Measurements from ENCODE around the gene PEX16.
A peak's percentile ranks its signal among the peaks of the same experiment; 100 is the strongest.
"Not testable (repeated sequence)": the region's sequence is repeated elsewhere in the genome, so short reads cannot be mapped to it uniquely, and the experiment has no call there.

The PEX16 gene

DNA sequence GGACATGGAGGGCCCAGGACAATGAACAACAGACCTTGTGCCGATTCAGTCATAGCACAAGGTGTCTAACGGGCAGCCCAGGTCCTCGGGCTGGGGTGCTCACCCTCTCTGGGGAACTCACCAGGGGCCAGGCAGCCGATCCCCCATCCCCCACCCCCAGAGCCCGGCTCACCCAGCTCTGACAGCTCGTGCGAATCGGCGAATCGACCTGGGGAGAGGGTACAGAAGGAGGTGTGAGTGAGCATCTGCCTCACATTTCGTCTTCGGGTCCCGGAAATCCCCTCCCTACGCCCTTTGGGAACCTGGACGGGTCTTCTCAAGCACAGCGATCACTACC lies 423 bp downstream of the PEX16 start:
- no peak for DNase-seq

DNA sequence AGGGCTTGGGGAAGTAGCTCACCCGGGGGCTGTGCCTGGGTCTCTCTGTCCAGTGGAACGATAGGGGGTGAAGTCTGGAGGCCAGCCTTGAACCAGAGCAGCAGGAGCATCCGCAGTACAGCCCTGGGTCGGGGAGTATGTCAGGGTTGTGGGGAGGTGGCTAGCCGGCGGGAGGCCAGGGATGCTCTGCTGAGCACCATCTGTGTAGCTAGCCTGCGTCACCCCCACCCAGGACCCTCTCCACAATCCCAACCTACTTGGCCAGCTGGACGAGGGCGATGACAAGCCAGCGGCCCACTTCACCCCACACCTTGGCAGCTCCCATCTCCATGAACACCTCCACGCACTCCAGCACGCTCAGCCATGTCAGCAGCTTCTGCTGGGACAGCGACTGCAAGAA lies 2.2 kb downstream of the PEX16 start:
- no peak for DNase-seq

DNA sequence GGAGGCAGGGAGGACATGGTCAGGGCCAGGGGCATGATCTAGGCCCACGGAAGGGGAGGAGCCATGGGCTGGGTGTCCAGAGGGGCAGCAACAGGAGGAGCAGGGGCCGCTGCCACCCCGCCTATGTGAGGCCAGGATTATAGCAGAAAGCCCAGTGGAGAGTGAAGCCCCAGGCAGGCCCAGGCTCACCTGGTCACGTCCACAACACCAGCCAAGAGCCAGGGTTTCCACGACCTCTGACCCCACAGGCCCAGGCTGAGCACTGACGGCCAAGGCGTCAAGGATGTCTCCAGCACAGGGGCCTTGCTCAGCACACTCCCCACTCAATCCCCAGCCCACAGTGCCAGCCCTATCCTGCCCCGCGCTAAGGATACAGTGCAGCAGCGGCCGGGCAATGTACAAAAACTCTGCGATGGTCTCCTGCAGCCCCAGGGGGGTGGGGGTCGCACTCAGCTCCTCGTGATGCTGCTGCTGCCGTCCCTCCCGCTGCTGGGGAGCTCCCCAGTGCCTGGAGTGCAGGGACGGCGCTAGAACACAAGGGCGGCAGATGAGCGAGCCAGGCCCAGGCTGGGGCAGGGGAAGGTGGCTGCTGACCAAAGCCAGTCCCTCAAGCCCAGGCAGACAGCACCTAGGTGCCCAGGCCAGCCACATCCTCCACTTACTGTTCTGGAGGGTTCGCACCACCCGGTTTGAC lies 3.6 kb downstream of the PEX16 start:
- no peak for DNase-seq

DNA sequence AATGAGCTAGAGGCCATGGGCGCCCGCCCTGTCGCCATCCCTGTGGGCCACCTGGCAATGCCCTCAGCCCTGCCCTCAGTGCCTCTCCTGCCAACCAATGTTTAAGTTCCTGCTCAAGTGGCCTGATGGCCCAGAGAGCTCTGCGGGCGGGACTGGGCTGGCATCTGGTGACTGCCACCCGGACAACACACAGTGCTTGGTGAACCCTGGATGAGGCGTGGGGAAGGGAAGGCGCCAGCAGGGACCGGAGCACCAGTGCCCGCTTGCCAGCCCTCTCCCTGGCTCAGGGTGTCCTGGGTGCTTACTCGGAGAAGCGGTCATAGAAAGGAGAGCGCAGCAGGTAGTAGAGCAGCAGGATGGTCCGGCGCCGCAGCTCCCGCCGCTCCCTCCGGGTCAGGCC lies 4.2 kb downstream of the PEX16 start:
- no peak for DNase-seq

DNA sequence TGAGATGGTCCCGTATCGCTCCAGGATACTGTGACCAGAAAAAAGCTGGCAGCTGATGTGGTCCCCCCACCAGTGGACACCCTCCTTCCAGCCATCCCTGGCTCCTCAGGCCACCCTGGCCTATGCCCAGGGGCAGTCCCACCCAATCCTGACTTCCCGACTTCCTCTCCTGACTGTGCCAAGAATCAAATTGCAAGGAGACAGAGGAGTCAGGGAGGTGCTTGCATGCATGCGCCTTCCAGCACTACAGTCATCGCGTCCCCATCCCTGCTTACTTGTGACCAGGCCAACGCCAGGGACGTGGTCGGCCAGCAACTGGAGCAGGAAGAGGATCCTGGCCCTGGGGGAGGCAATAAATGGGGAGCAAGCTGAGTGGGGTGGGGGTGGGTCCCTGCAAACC lies 7.1 kb downstream of the PEX16 start:
- no peak for DNase-seq

DNA sequence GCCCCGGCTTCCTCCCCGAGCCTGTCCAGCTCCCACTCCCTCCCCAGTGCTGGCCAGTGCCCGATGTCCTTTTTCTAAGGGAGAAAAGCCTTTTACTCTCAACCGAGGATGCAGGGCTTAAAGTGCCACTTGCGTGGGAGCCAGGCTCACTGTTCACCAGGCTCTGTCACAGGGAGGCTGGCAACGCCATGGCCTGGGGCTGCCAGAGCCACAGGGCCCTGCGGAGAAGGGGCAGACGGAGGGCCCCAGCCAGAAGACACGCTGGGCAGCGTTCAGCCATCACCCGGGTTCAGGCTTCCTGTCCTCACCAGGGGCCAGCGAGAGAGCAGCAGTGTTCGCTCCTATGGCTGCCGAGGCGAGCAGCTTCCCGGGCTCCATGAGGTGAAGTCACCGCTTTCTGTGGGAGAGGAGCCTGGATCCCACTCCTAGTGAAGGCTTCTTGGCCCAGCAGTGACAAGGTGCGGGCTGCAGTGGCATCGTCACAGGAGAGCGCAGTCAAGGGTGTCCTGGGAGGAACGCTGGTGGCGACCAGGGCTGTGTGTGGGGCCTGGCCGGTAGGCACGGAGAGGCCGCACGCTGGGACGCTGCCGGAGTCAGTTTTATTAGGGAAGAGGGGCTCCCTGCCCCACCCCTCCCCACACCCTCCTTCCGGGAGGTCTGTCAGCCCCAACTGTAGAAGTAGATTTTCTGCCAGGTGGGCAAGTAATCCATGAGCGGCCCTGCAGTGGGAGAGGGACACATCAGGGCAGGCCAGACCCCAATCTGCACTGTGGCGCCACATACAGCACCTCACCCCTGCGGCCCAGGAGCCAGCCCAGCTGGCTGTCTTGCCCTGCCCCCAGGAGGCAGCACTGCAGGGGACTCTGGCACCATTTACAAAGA lies 7.8 kb downstream of the PEX16 start:
- no peak for DNase-seq

DNA sequence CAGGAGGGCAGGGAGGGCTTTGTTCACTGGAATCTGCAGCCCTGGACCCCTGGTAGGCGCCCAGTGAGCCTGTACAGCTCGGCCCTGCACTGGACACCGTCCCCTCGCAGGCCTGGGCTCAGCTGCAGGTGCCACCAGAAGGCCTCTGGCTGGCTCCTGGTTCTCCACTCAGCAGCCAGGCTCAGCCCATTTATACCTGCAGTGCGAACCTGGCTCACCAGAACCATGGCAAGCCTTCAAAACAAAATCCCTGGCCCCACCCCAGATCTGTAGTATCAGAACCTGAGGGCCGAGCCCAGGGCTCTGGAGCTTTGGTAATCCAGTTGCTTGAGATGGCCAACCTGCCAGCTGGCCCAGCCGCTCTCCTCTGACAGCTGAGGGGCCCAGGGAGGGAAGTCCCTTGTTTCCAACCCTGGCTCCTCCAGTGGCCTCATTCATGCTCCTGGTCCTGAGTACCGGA lies 9.7 kb downstream of the PEX16 start:
- DNase-seq: no peak

DNA sequence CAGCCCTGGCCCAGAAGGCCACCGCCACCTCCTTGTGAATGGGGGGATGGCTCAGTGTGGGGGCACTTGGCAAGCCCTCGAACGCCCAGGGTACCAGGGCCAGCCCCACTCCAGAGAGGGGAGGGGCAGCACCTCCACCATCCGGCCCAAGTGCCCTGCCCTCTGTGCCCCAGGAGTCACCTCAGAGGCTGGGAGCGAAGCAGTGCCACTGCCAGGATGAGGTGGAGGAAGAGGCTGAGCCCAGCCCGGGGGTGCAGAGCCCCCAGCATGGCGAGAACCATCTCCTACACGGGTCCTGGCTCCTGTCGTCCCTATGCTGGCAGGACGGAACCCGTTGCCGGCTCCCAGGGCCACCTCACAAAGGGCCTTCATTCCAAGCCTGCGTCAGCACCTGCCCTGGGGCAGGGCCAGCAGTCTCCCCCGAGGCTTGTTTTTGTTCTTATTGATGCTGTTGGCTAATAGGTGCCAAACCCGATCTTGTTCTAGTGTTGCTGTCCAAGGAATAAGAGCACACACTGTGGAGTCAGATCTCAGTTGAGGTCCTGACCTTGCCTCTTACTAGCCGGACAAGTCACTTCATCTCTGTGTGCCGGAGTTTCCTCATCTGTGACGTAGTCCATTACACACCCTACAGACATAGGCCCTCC lies 10.6 kb downstream of the PEX16 start, which contains the start of gene FREY1:
Gene FREY1 (minus strand): TSS at position 307 of the 647 bp plus-strand sequence. CDS start 26 bp downstream, at position 281.
- DNase-seq: no peak

DNA sequence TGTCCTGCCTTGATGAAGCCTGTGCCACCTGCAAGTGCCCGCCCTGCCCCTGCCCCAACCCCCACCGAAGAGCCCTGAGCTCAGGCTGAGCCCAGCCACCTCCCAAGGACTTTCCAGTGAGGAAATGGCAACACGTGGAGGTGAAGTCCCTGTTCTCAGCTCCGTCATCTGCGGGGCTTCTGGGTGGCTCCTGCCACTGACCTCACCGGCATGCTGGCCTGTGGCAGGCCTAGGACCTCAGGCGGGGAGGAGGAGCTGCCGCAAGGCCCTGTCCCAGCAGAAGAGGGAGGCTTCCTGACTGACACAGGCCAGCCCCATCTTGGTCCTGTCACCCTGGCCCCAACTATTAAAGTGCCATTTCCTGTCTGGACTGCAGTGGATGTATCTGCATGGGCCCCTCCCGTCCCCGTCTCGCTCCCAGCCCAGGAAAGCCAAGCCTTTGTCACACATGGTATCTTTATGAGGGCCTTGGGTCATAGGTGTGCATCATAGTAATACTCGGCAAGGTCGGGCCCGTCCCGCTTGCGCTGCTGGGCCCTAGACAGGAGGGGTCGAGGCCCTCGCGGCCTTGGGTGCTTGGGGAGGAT lies 11.5 kb downstream of the PEX16 start:
- DNase-seq: no peak

DNA sequence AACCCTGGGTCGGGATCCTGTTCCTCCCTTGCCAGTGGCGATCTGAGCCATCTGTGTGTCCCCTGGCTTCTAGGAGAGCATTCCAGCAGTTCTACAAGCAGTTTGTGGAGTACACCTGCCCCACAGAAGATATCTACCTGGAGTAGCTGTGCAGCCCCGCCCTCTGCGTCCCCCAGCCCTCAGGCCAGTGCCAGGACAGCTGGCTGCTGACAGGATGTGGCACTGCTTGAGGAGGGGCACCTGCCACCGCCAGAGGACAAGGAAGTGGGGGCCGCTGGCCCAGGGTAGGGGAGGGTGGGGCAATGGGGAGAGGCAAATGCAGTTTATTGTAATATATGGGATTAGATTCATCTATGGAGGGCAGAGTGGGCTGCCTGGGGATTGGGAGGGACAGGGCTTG lies 12.1 kb downstream of the PEX16 start:
- not testable (repeated sequence) for DNase-seq

DNA sequence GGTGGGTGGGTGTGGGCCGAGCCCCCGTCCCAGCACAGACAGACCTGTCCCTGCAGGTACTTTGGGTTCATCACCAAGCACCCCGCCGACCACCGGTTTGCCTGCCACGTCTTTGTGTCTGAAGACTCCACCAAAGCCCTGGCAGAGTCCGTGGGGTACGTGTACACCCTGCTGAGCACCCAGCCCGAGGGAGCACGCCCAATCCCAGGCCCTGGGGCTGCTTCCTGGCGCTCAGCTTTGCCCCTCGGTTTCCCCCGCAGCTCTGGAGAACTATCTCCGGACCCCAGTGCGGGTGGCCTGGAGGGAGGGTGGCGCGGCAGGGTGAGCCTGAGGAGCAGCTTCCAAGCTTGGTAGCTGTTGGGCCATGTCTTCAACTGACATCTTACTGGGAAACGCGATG lies 12.6 kb downstream of the PEX16 start:
- no peak for DNase-seq

DNA sequence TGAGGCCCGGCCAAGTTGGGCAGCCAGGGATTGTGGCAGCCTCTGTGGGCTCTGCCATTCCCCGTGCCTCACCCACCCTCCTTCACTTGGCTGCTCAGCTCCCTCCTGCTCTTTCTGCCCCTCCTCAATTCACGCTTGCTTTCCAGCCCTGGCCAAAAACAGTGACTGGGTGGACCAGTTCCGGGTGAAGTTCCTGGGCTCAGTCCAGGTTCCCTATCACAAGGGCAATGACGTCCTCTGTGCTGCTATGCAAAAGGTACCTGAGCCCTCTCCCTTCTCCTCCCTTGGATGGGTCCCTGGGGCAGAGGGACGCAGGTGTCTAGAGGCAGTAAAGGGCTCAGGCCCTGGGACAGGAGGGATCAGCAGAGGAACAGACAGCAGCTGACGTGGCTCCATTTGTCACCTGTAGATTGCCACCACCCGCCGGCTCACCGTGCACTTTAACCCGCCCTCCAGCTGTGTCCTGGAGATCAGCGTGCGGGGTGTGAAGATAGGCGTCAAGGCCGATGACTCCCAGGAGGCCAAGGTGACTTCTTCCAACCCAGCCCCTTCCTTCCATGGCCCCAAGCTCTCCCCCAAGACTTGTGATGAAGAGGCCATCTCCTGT lies 13.3 kb downstream of the PEX16 start:
- DNase-seq: no peak

DNA sequence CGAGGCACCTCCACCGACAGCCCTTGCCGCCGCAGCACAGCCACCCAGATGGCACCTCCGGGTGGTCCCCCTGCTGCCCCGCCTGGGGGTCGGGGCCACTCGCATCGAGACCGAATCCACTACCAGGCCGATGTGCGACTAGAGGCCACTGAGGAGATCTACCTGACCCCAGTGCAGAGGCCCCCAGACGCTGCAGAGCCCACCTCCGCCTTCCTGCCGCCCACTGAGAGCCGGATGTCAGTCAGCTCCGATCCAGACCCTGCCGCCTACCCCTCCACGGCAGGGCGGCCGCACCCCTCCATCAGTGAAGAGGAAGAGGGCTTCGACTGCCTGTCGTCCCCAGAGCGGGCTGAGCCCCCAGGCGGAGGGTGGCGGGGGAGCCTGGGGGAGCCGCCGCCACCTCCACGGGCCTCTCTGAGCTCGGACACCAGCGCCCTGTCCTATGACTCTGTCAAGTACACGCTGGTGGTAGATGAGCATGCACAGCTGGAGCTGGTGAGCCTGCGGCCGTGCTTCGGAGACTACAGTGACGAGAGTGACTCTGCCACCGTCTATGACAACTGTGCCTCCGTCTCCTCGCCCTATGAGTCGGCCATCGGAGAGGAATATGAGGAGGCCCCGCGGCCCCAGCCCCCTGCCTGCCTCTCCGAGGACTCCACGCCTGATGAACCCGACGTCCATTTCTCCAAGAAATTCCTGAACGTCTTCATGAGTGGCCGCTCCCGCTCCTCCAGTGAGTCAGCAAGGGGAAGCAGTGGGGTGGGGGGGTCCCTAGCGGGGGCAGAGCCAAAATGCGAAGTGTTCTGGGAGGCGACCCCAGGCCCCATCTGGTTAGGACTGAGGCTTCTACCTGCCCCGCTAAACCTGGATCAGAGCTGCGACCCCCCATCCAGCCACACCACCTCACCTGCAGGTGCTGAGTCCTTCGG lies 15.0 kb downstream of the PEX16 start:
- no peak for DNase-seq

DNA sequence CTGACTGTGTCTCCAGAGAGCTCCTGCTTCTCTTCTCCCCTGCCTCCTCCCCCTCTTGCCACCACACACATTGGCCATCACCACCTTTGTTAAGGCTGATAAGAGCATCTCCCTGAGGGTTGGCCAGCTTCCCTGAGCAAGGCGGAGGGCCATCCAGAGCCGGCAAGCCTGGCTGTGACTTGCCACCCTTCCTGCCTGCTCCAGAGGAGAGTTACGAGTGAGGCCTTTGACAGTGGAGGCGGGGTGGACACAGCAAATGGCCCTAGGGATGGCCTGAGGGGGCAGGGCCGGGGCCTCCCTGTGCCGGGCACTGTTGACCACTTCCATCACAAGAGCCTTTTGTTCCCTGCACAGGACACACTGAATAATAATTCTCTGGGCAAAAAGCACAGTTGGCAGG lies 16.1 kb downstream of the PEX16 start:
- DNase-seq: no peak

DNA sequence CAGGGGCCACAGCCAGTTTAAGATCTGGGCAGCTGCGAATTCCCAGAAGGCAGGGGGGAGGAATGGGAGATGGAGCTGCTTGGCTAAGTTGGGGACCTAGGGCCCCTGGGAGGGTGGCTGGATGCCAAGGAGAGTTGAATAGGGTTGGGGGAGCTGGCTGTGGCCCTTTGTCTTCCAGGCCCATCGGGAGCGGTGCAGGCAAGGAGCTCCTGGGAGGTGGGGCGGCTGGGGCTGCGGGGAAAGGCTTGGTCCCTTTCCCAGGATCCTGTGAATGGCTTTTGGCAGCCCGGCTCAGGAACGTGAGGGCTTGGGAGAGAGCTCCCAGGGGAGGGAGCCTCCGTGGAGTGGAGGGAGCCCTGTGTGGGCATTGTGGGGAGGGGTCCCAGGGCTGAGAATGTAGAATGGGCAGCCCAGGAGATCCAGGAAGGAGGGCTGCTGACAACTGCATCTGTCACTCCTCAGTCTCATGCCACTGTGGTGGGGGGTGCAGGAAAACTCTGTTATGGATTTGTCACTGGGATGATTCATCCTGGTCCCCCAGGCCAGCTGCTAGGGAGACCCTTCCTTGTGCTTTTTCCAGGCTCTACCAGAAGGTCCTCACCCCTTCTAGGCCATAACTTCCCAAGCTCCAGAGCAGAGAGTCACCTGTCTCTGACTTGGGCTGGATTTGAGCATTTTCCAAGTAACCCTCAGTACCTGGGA lies 16.6 kb downstream of the PEX16 start:
- no peak for DNase-seq

DNA sequence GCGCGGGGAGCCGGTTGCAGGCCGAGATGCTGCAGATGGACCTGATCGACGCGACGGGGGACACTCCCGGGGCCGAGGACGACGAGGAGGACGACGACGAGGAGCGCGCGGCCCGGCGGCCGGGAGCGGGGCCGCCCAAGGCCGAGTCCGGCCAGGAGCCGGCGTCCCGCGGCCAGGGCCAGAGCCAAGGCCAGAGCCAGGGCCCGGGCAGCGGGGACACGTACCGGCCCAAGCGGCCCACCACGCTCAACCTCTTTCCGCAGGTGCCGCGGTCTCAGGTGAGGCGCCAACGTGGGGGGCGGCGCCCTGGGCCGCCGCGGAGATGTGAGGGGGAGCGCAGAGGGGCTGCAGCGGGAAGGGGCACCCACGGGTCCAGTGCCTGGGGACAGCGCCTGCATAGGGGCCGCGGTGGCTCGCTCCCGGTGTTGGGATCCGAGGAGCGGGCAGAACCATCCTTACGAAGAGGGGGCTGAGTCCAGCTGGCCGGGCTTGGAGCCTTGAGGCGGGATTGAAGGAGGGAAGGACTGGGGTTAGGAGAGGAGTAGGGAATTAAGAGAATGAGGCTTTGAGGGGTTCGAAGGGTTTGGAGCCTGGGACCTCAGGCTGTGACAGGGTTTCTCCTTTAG lies 17.4 kb downstream of the PEX16 start:
- DNase-seq: not testable (repeated sequence)

DNA sequence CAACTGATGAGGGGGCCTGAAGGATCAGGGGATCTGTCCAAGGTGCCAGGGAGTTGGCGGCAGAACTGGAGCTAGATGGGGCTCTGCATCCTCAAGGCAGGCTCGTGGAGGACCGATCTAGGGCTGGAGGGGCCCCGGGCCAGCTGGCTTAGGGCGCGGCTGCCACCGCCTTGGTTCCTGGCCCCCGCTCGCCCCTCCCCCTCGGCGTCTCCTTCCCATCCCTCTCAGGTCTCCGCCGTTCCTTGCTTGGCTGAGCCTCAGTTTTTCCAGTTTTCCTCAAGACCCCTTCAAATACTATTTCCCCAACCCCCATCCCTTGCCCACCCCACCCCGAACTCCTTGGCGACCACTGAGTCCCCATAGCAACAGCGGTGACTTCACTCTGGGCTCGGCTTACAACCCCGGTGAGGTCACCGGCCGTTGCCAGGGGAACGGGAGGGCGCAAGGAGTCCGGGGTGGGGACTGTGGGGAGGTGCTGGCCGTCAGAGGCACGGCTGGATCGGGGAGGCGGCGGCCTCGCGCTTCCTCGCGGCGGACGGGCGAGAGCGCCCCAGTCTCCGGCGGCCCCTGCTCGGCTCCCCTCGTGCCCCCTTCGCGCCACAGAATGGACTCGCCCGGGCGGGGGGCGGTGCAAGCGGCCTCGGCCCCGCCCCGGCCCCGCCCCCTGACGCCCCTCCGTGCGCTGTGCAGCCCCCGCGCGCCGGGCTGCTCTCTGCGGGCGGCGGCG lies 18.1 kb downstream of the PEX16 start:
- peak; percentile 81 for DNase-seq

DNA sequence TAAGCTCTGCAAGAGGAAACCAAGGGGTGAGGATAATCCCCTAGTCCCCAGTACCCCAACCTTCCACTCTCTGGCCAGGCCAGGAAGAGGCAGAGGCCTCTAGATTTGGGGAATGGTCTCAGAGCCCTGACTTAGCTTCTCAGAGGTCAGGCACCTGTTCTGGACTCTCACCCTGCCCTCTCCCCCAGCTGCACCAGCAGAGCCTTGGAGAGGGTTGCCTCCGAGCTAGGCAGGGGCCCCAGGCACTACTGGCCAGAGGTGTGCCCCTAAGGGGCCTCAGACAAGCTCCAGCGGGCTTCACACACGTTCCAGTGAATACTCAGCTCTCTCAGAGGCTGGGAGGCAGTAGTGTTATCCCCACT lies 18.6 kb downstream of the PEX16 start:
- no peak for DNase-seq

DNA sequence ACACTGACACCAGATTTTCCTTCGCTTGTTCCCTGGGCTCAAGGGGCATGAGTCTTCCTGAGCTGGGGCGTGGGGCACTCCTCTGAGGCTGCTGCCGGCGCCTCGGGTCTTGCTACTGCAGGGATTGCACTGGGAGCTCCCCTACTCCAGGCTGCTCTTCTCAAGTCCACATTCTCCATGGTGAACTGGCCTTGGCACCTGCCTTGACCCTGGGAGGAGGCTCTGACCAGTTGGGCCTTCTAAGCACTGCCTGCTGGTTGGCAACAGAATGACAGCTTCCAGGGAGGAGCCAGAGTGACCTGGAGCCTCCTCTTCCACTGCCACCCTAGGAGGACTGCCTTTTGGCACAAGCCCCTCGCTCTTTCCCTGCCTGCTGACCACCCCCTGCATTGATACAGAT lies 20.1 kb downstream of the PEX16 start:
- no peak for DNase-seq

DNA sequence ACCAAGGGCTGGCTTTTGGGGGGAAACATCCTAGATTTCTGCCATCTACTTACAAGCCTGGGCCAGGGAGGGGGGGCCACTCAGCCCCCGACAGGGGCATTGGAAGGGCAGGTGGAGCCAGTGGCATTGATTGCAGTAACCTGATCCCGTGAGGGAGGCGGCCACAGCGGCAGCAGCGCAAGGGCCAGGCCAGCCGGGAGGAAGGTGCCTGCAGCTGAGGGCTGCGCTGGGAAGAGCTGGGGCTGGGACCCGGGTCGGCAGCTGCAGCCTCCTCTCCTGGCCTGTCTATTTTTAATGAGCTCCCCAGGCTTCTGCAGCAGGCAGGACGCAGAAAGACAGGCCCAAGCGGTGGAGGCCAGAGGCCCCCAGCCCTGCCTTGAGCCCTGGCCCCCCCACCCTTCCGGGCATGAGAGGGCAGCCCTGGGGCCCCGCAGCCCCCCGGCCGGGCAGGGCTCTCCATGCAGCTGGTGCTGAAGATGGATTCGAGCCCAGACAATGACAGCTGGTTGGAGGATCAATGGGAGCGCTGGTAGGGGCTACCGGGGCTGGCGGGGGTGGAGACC lies 21.2 kb downstream of the PEX16 start:
- no peak for DNase-seq
